Panc1 (cell line): ENCODE measurements around the gene MAD1L1. TPM values are rescaled to one million over a fixed set of nuclear protein-coding genes. Genes with fewer than 3 reads are reported as not detected.

ENCODE experiments used
- ATAC-seq: fragments of 200-7000 bp; cut with Tn5 transposase; 2 replicates; pipeline ENCODE4 v1.9.1; 2020; ENCODE audit warnings: mild to moderate bottlenecking, moderate library complexity
- BruUV-seq: library from RNA; stranded (reverse); fragments of 400-500 nt; replicated peaks from 2 replicates; lab custom pipeline; 2021; lab: Mats Ljungman, UMichigan
- CTCF ChIA-PET: fragments of 300-600 bp; sonication (Branson Sonifier 250); formaldehyde crosslinking; loops from one replicate; lab custom pipeline; 2022; ENCODE audit warnings: antibody characterized with exemption; lab: Charles Lee
- POLR2A ChIA-PET: fragments of 300-600 bp; sonication (Branson Sonifier 250); formaldehyde crosslinking; loops from one replicate; lab custom pipeline; 2022; ENCODE audit warnings: antibody characterized with exemption; lab: Charles Lee
- DNase-seq: peaks from one replicate; pipeline ENCODE4 v3.0.0-alpha.2; 2010; ENCODE audit warnings: low read depth, low spot score
- H3K27ac ChIP-seq: 2 replicates; pipeline ENCODE4 v1.5.1; 2011; ENCODE audit warnings: mild to moderate bottlenecking, low read length, inconsistent platforms
- H3K27me3 ChIP-seq: fragments of 200-500 bp; sonication (Bioruptor generic); 2 replicates; pipeline ENCODE4 v1.6.0; 2014; ENCODE audit warnings: low read length, inconsistent platforms; ENCODE audit not compliant: control insufficient read depth, insufficient read depth
- H3K36me3 ChIP-seq: fragments of 200-500 bp; sonication (Bioruptor generic); 2 replicates; pipeline ENCODE4 v1.5.1; 2014; ENCODE audit warnings: inconsistent platforms, mild to moderate bottlenecking, low read length, moderate library complexity; ENCODE audit not compliant: control insufficient read depth, insufficient read depth
- H3K4me1 ChIP-seq: 2 replicates; pipeline ENCODE4 v1.5.1; 2011; ENCODE audit warnings: inconsistent platforms, mild to moderate bottlenecking, low read length, moderate library complexity; ENCODE audit not compliant: control insufficient read depth, insufficient read depth
- H3K4me3 ChIP-seq, 2 experiments: 2 replicates each; pipeline ENCODE4 v1.5.1; 2011 to 2012; ENCODE audit warnings: low read depth in 2 of 2, low read length in 2 of 2, mild to moderate bottlenecking in 2 of 2, inconsistent platforms in 1 of 2, moderate library complexity in 1 of 2
- H3K9me3 ChIP-seq: fragments of 200-500 bp; sonication (Bioruptor generic); 2 replicates; pipeline ENCODE4 v1.5.1; 2014; ENCODE audit warnings: low read depth, mild to moderate bottlenecking, inconsistent platforms, low read length, moderate library complexity; ENCODE audit not compliant: control insufficient read depth, insufficient read depth
- POLR2AphosphoS5 ChIP-seq: IDR thresholded peaks from 2 replicates; pipeline ENCODE4 v1.6.1; 2012; ENCODE audit warnings: mild to moderate bottlenecking, low read depth, low read length, moderate library complexity
- SIN3A ChIP-seq: IDR thresholded peaks from 2 replicates; pipeline ENCODE4 v1.6.1; 2012; ENCODE audit warnings: low read depth, mild to moderate bottlenecking, low read length, moderate library complexity, borderline replicate concordance; ENCODE audit not compliant: insufficient read depth
- TCF7L2 ChIP-seq: IDR thresholded peaks from 2 replicates; pipeline ENCODE4 v1.6.1; 2011; ENCODE audit warnings: mild to moderate bottlenecking, low read depth, low read length, inconsistent platforms
- in situ Hi-C: cut with HindIII; loops from 2 replicates; pipeline ENCODE4 v1.10.0; 2016; ENCODE audit warnings: low sequenced_read_pairs, low pct_unique_long_range_greater_than_20kb
- intact Hi-C: fragments of 100-400 bp; cut with micrococcal nuclease; formaldehyde crosslinking; loops from one replicate; pipeline ENCODE4 v1.10.0; 2022; ENCODE audit not compliant: unreplicated experiment
- total RNA-seq: library from RNA; stranded (reverse); gene quantifications from one replicate; pipeline ENCODE4 v1.2.1, GENCODE V29; 2021; ENCODE audit not compliant: unreplicated experiment
- TF ChIP-seq, protein P1 (sequence below), 2 experiments: IDR thresholded peaks; 2 replicates each; pipeline ENCODE4 v1.6.1; 2011 to 2012; ENCODE audit warnings: low read depth in 2 of 2, control low read depth in 1 of 2, low read length in 1 of 2, mild to moderate bottlenecking in 1 of 2, moderate library complexity in 1 of 2; ENCODE audit not compliant: insufficient read depth in 1 of 2
- TF ChIP-seq, protein P2 (sequence below): fragments of 450-650 bp; IDR thresholded peaks from 2 replicates; pipeline ENCODE4 v1.5.1; 2017; ENCODE audit warnings: mild to moderate bottlenecking

Gene MAD1L1
- total RNA-seq, 1 experiment from 2014 or later = 70.8 TPM

DNA sequence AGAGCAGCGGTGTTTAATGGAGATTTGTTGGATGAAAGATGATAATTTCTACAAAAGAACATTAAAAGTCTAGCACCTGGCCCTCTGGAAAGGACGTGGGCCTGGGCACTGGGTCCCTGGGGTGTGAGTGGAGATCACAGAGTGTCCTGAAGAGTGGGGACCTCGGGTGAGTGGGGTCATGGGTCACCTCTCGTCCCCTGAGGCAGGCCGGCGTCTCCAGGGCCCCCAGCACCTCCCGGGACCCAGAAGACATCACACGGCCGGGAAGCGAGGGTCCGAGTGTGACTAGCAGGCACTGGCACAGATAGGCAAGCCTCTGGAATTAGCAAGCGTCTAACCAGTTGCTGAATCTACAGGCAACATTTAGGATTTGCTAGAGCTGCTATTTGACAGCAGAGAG lies 257.2 kb downstream of the MAD1L1 start:
- in situ Hi-C loops = no loop called here
- DNase-seq (no peak), ATAC-seq (no peak)
- Histone ChIP-seq H3K4me3 (no peak overlapping the region), H3K4me1 (no peaks in the 10 kb centered on the region), H3K9me3 (no peaks in the 10 kb centered on the region), H3K27ac (no peak overlapping the region), H3K36me3 (no peaks in the 10 kb centered on the region), H3K27me3 (no peaks in the 10 kb centered on the region)
- TF ChIP-seq SIN3A = no peak
- TF ChIP-seq POLR2AphosphoS5 = no peak
- TF ChIP-seq, protein P1, sequence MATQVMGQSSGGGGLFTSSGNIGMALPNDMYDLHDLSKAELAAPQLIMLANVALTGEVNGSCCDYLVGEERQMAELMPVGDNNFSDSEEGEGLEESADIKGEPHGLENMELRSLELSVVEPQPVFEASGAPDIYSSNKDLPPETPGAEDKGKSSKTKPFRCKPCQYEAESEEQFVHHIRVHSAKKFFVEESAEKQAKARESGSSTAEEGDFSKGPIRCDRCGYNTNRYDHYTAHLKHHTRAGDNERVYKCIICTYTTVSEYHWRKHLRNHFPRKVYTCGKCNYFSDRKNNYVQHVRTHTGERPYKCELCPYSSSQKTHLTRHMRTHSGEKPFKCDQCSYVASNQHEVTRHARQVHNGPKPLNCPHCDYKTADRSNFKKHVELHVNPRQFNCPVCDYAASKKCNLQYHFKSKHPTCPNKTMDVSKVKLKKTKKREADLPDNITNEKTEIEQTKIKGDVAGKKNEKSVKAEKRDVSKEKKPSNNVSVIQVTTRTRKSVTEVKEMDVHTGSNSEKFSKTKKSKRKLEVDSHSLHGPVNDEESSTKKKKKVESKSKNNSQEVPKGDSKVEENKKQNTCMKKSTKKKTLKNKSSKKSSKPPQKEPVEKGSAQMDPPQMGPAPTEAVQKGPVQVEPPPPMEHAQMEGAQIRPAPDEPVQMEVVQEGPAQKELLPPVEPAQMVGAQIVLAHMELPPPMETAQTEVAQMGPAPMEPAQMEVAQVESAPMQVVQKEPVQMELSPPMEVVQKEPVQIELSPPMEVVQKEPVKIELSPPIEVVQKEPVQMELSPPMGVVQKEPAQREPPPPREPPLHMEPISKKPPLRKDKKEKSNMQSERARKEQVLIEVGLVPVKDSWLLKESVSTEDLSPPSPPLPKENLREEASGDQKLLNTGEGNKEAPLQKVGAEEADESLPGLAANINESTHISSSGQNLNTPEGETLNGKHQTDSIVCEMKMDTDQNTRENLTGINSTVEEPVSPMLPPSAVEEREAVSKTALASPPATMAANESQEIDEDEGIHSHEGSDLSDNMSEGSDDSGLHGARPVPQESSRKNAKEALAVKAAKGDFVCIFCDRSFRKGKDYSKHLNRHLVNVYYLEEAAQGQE (IDR thresholded peaks at IDR 0.05; ENCODE audit: insufficient read depth in 1 of 2, low read depth in 2 of 2, low read length in 1 of 2) = no peak
- TF ChIP-seq, protein P2, sequence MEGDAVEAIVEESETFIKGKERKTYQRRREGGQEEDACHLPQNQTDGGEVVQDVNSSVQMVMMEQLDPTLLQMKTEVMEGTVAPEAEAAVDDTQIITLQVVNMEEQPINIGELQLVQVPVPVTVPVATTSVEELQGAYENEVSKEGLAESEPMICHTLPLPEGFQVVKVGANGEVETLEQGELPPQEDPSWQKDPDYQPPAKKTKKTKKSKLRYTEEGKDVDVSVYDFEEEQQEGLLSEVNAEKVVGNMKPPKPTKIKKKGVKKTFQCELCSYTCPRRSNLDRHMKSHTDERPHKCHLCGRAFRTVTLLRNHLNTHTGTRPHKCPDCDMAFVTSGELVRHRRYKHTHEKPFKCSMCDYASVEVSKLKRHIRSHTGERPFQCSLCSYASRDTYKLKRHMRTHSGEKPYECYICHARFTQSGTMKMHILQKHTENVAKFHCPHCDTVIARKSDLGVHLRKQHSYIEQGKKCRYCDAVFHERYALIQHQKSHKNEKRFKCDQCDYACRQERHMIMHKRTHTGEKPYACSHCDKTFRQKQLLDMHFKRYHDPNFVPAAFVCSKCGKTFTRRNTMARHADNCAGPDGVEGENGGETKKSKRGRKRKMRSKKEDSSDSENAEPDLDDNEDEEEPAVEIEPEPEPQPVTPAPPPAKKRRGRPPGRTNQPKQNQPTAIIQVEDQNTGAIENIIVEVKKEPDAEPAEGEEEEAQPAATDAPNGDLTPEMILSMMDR = no peak
- TF ChIP-seq TCF7L2 = no peak
- POLR2A ChIA-PET = interaction anchor here (1.2 kb wide), 1 partner anchor 21 kb away, joined by 4 read pairs; no protein-coding TSS in a partner anchor
- no TSS peak for BruUV-seq
- CTCF ChIA-PET = no interaction called here
- intact Hi-C loops = no loop called here

DNA sequence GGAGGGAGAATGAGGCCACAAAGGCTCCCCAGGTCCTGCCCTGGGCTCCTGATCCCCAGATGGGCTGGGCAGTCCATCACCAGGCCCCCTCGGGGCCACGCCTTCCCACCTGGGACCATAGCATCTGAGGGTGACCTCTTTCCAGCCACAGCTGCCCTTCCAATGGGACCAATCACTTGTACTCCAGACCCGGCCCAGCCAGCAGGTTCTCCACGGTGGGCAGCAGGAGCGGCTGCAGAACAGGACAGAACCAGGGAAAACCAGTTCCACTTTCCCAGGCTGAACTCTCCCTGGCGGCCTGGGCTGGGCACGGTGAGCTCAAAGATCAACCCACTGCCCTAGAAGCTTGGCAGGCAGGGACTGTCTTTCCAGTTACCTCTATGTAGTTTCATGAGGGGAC lies 257.6 kb downstream of the MAD1L1 start:
- Histone ChIP-seq H3K4me3 (no peak overlapping the region), H3K4me1 (no peaks in the 10 kb centered on the region), H3K27ac (no peak overlapping the region), H3K27me3 (no peaks in the 10 kb centered on the region), H3K9me3 (no peaks in the 10 kb centered on the region), H3K36me3 (no peaks in the 10 kb centered on the region)
- intact Hi-C loops (no loop called here), in situ Hi-C loops (no loop called here)
- 0 out of 2 replicates have a peak, but pooled peaks have one; percentile 27 for ATAC-seq
- TF ChIP-seq, protein P2 = no peak
- TF ChIP-seq SIN3A (no peak), POLR2AphosphoS5 (no peak), TCF7L2 (no peak)
- TF ChIP-seq, protein P1 (IDR thresholded peaks at IDR 0.05; ENCODE audit: insufficient read depth in 1 of 2, low read depth in 2 of 2, low read length in 1 of 2) = no peak
- no peak for DNase-seq
- CTCF ChIA-PET = no interaction called here
- no TSS peak for BruUV-seq
- POLR2A ChIA-PET = interaction anchor here (1.2 kb wide), 1 partner anchor 21 kb away, joined by 4 read pairs; no protein-coding TSS in a partner anchor
